KBM-7 (cell line): ENCODE data around the gene PNPLA8.
A peak's percentile ranks its signal among the peaks of the same experiment; 100 is the strongest.
"Not testable (repeated sequence)": the region's sequence is repeated elsewhere in the genome, so short reads cannot be mapped to it uniquely, and the experiment has no call there.

Source experiments
- DNase-seq: peaks from one replicate; pipeline ENCODE4 v3.0.0-alpha.2; 2015
- in situ Hi-C: fragments of 300-500 bp; cut with MboI; formaldehyde crosslinking; loops from 2 replicates; pipeline ENCODE4 v1.14.3; 2020; ENCODE audit warnings: low sequenced_read_pairs, low pct_unique_long_range_greater_than_20kb, mixed read lengths

Gene PNPLA8

GRCh38 chr7:108486291-108486966 lies 39.5 kb downstream of the PNPLA8 start:
- in situ Hi-C loops, result no loop called here
- DNase-seq, result peak; percentile 9

- in situ Hi-C loops, result no loop called here
Measured at GRCh38 chr7:108484137-108484536, 41.8 kb downstream of the PNPLA8 start.

GRCh38 chr7:108480311-108480710 lies 45.6 kb downstream of the PNPLA8 start:
- in situ Hi-C loops, result no loop called here
- DNase-seq, result no peak

More at GRCh38 chr7:108484137-108484536, 41.8 kb downstream of the PNPLA8 start:
- DNase-seq, result no peak

GRCh38 chr7:108479751-108480150 lies 46.2 kb downstream of the PNPLA8 start:
- DNase-seq, result no peak
- in situ Hi-C loops, result no loop called here

GRCh38 chr7:108479118-108479517 lies 46.8 kb downstream of the PNPLA8 start:
- in situ Hi-C loops, result no loop called here
- DNase-seq, result no peak

- no peak for DNase-seq
- in situ Hi-C loops, result loop anchor here (25.0 kb wide), 1 partner anchor 281 kb away; no protein-coding TSS in a partner anchor
Measured at GRCh38 chr7:108468246-108468645, 57.7 kb downstream of the PNPLA8 start.

- in situ Hi-C loops, result loop anchor here (25.0 kb wide), 1 partner anchor 280 kb away; no protein-coding TSS in a partner anchor
- DNase-seq, result no peak
Measured at GRCh38 chr7:108467391-108467790, 58.5 kb downstream of the PNPLA8 start.

- DNase-seq, result not testable (repeated sequence)
- in situ Hi-C loops, result loop anchor here (25.0 kb wide), 1 partner anchor 279 kb away; no protein-coding TSS in a partner anchor
Measured at GRCh38 chr7:108466322-108466721, 59.6 kb downstream of the PNPLA8 start.

- no peak for DNase-seq
- in situ Hi-C loops, result loop anchor here (25.0 kb wide), 1 partner anchor 277 kb away; no protein-coding TSS in a partner anchor
Measured at GRCh38 chr7:108464743-108465142, 61.2 kb downstream of the PNPLA8 start.

GRCh38 chr7:108463613-108464012 lies 62.3 kb downstream of the PNPLA8 start:
- no peak for DNase-seq
- in situ Hi-C loops, result loop anchor here (25.0 kb wide), 1 partner anchor 276 kb away; no protein-coding TSS in a partner anchor

GRCh38 chr7:108461840-108462239 lies 64.1 kb downstream of the PNPLA8 start:
- no peak for DNase-seq
- in situ Hi-C loops, result loop anchor here (25.0 kb wide), 1 partner anchor 275 kb away; no protein-coding TSS in a partner anchor

GRCh38 chr7:108460964-108461363 lies 65.0 kb downstream of the PNPLA8 start:
- no peak for DNase-seq
- in situ Hi-C loops, result loop anchor here (25.0 kb wide), 1 partner anchor 274 kb away; no protein-coding TSS in a partner anchor

GRCh38 chr7:108459922-108460551 lies 65.9 kb downstream of the PNPLA8 start:
- in situ Hi-C loops, result loop anchor here (25.0 kb wide), 1 partner anchor 273 kb away; no protein-coding TSS in a partner anchor

GRCh38 chr7:108457871-108458270 lies 68.1 kb downstream of the PNPLA8 start:
- DNase-seq, result no peak
- in situ Hi-C loops, result loop anchor here (25.0 kb wide), 1 partner anchor 271 kb away; no protein-coding TSS in a partner anchor

More at GRCh38 chr7:108459922-108460551, 65.9 kb downstream of the PNPLA8 start:
- peak; percentile 54 for DNase-seq

- DNase-seq, result no peak
- in situ Hi-C loops, result loop anchor here (25.0 kb wide), 1 partner anchor 270 kb away; no protein-coding TSS in a partner anchor
Measured at GRCh38 chr7:108456845-108457540, 68.9 kb downstream of the PNPLA8 start.

- peak; percentile 41 for DNase-seq
- in situ Hi-C loops, result loop anchor here (25.0 kb wide), 1 partner anchor 269 kb away; no protein-coding TSS in a partner anchor
Measured at GRCh38 chr7:108455998-108456677, 69.8 kb downstream of the PNPLA8 start, which contains the start of gene NRCAM. Gene NRCAM (minus strand): TSS chr7:108456436. CDS start chr7:108240064, 216,372 bp downstream.

- DNase-seq, result no peak
- in situ Hi-C loops, result loop anchor here (25.0 kb wide), 1 partner anchor 268 kb away; no protein-coding TSS in a partner anchor
Measured at GRCh38 chr7:108455551-108455997, 70.4 kb downstream of the PNPLA8 start.
